OCI-LY1 (cell line): ENCODE results near the gene HOXA10.
A peak's percentile ranks its signal among the peaks of the same experiment; 100 is the strongest.

Experiments
- H2AFZ ChIP-seq: fragments of 200-600 bp; sonication (generic), shearing (Covaris generic); 2 replicates; pipeline ENCODE4 v1.6.0; 2014; ENCODE audit warnings: antibody characterized with exemption, mild to moderate bottlenecking, low read length
- H3F3A ChIP-seq: fragments of 200-600 bp; sonication (generic), shearing (Covaris generic); 2 replicates; pipeline ENCODE4 v1.6.0; 2014; ENCODE audit warnings: mild to moderate bottlenecking, antibody characterized with exemption, low read length, moderate library complexity; ENCODE audit not compliant: insufficient read depth
- H3K27ac ChIP-seq: fragments of 200-600 bp; sonication (generic); 2 replicates; pipeline ENCODE4 v1.5.1; 2014; ENCODE audit warnings: low read length, mixed run types, mild to moderate bottlenecking, low read depth; ENCODE audit not compliant: poor library complexity, severe bottlenecking
- H3K27me3 ChIP-seq: fragments of 200-600 bp; sonication (generic); 2 replicates; pipeline ENCODE4 v1.6.0; 2014; ENCODE audit warnings: antibody characterized with exemption, mild to moderate bottlenecking, low read length, moderate library complexity; ENCODE audit not compliant: insufficient read depth
- H3K36me3 ChIP-seq: fragments of 200-600 bp; sonication (generic); 2 replicates; pipeline ENCODE4 v1.6.1; 2014; ENCODE audit warnings: mild to moderate bottlenecking, antibody characterized with exemption, low read length, moderate library complexity, mixed read lengths; ENCODE audit not compliant: insufficient read depth
- H3K4me1 ChIP-seq: fragments of 200-600 bp; sonication (generic); 2 replicates; pipeline ENCODE4 v1.5.1; 2014; ENCODE audit warnings: mild to moderate bottlenecking, low read length, moderate library complexity; ENCODE audit not compliant: insufficient read depth, severe bottlenecking
- H3K4me2 ChIP-seq: fragments of 200-600 bp; sonication (generic), shearing (Covaris generic); 2 replicates; pipeline ENCODE4 v1.6.1; 2014; ENCODE audit warnings: low read length
- H3K4me3 ChIP-seq: fragments of 200-600 bp; sonication (generic); 2 replicates; pipeline ENCODE4 v1.5.1; 2014; ENCODE audit warnings: low read length, low read depth, mild to moderate bottlenecking, mixed read lengths; ENCODE audit not compliant: poor library complexity, severe bottlenecking
- H3K79me2 ChIP-seq: fragments of 200-600 bp; shearing (Covaris generic); 2 replicates; pipeline ENCODE4 v1.6.1; 2016; ENCODE audit warnings: mixed run types, low read length, mixed read lengths; ENCODE audit not compliant: insufficient read depth
- H3K9ac ChIP-seq: fragments of 200-600 bp; sonication (generic), shearing (Covaris generic); 2 replicates; pipeline ENCODE4 v1.6.1; 2014; ENCODE audit warnings: mild to moderate bottlenecking, low read length, mixed read lengths
- H3K9me2 ChIP-seq: fragments of 200-600 bp; sonication (generic), shearing (Covaris generic); 2 replicates; pipeline ENCODE4 v1.6.1; 2014; ENCODE audit warnings: low read depth, mild to moderate bottlenecking, low read length, mixed read lengths
- H3K9me3 ChIP-seq: fragments of 200-600 bp; shearing (Covaris generic); 2 replicates; pipeline ENCODE4 v1.6.1; 2014; ENCODE audit warnings: low read length, mixed read lengths
- H4K20me1 ChIP-seq: fragments of 200-600 bp; sonication (generic), shearing (Covaris generic); 2 replicates; pipeline ENCODE4 v1.6.0; 2016; ENCODE audit warnings: mild to moderate bottlenecking, low read length; ENCODE audit not compliant: insufficient read depth
- EZH2 ChIP-seq: fragments of 200-600 bp; sonication (generic), shearing (Covaris generic); IDR thresholded peaks from 2 replicates; pipeline ENCODE4 v1.8.0; 2017; ENCODE audit warnings: borderline replicate concordance, mixed run types, mild to moderate bottlenecking, antibody characterized with exemption, low read length, moderate library complexity, mixed read lengths
- TF ChIP-seq, protein P1 (sequence below): fragments of 200-600 bp; sonication (generic), shearing (Covaris generic); IDR thresholded peaks from 2 replicates; pipeline ENCODE4 v1.5.1; 2017; ENCODE audit warnings: mild to moderate bottlenecking, antibody characterized with exemption, low read length, moderate library complexity, mixed read lengths

HOXA10 gene

GRCh38 chr7:27154901-27155815, 19.0 kb downstream of the HOXA10 start:
- Histone ChIP-seq H3K27me3 (peaks cover 8% of the 10 kb centered on the region; the same call in 1 of the 2 replicates), H3K4me1 (peaks cover 24% of the 10 kb centered on the region), H4K20me1 (no peaks in the 10 kb centered on the region), H3K27ac (no peak overlapping the region), H3K36me3 (no peaks in the 10 kb centered on the region), H3K4me2 (peak overlapping the region; percentile 29; the same call in 1 of the 2 replicates), H3K79me2 (no peaks in the 10 kb centered on the region), H3K9me3 (no peaks in the 10 kb centered on the region), H3F3A (no peaks in the 10 kb centered on the region), H3K9me2 (no peaks in the 10 kb centered on the region), H3K4me3 (peak overlapping the region; percentile 10), H2AFZ (no peak overlapping the region), H3K9ac (no peak overlapping the region)
- TF ChIP-seq, protein P1, sequence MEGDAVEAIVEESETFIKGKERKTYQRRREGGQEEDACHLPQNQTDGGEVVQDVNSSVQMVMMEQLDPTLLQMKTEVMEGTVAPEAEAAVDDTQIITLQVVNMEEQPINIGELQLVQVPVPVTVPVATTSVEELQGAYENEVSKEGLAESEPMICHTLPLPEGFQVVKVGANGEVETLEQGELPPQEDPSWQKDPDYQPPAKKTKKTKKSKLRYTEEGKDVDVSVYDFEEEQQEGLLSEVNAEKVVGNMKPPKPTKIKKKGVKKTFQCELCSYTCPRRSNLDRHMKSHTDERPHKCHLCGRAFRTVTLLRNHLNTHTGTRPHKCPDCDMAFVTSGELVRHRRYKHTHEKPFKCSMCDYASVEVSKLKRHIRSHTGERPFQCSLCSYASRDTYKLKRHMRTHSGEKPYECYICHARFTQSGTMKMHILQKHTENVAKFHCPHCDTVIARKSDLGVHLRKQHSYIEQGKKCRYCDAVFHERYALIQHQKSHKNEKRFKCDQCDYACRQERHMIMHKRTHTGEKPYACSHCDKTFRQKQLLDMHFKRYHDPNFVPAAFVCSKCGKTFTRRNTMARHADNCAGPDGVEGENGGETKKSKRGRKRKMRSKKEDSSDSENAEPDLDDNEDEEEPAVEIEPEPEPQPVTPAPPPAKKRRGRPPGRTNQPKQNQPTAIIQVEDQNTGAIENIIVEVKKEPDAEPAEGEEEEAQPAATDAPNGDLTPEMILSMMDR = no peak
- TF ChIP-seq EZH2 = no peak

GRCh38 chr7:27154369-27154768, 19.8 kb downstream of the HOXA10 start:
- Histone ChIP-seq H3K9me3 (no peaks in the 10 kb centered on the region), H3F3A (no peaks in the 10 kb centered on the region), H2AFZ (no peak overlapping the region), H3K4me3 (no peak overlapping the region), H3K4me2 (no peak overlapping the region; the same call in 1 of the 2 replicates), H3K27ac (no peak overlapping the region), H3K79me2 (no peaks in the 10 kb centered on the region), H3K9me2 (no peaks in the 10 kb centered on the region), H3K27me3 (peaks cover 9% of the 10 kb centered on the region; the same call in 1 of the 2 replicates), H3K9ac (no peak overlapping the region), H3K36me3 (no peaks in the 10 kb centered on the region), H4K20me1 (no peaks in the 10 kb centered on the region), H3K4me1 (peaks cover 28% of the 10 kb centered on the region)
- TF ChIP-seq, protein P1 = no peak
- TF ChIP-seq EZH2 = no peak

- Histone ChIP-seq H3K4me3 (no peak overlapping the region), H3K9ac (no peak overlapping the region), H3K27ac (no peak overlapping the region), H3K27me3 (peaks cover 17% of the 10 kb centered on the region; the same call in 1 of the 2 replicates), H3F3A (no peaks in the 10 kb centered on the region), H3K79me2 (no peaks in the 10 kb centered on the region), H3K9me2 (no peaks in the 10 kb centered on the region), H3K9me3 (no peaks in the 10 kb centered on the region), H3K4me2 (no peak overlapping the region), H2AFZ (no peak overlapping the region), H3K4me1 (peaks cover 36% of the 10 kb centered on the region), H4K20me1 (no peaks in the 10 kb centered on the region), H3K36me3 (no peaks in the 10 kb centered on the region)
- TF ChIP-seq EZH2 = no peak
- TF ChIP-seq, protein P1 = no peak
Measured at GRCh38 chr7:27153526-27153925, 20.6 kb downstream of the HOXA10 start.
